Measurements from ENCODE around the gene FAN1.

The FAN1 gene

DNA sequence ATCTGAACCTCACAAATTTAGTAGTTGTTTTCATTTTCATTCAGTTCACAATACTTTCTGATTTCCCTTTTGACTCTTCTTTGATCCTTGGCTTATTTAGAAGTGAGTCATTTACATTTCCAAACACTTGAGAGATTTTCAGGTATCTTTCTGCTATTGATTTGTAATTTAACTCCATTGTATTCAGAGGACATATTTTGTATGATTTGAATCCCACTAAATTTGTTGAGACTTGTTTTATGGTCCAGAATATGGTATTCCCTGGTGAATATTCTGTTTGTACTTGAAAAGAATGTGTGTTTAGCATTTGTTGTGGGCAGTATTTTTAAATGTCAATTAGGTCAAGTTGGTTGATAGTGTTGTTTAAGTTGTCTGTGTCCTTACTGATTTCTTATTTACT lies 29.6 kb downstream of the FAN1 start:
- no peak for TF ChIP-seq CTCF (conservative IDR thresholded peaks at IDR 0.05; ENCODE audit: low read depth, low read length)
- H3K4me3 ChIP-seq (ENCODE audit: low read length) = no peak overlapping the region
- DNase-seq (ENCODE audit: low read depth) = no peak

DNA sequence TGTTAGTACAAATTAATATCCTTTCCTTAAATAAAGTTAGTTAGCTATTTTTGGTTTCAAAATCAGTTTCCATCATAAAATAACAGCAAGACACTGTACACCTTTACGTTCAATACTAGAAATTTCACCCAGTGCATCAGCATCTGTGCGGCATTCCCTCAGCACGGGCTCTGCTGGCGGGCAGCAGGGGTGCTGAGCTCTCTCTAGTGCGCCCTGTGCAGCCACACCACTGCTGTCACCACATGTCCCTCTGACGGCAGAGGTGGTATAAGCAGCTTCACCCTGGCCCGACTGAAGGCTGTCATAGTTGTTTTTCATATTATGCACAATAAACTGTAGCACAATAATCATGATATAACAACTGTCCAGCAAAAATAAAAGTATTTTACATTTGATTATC lies 35.4 kb downstream of the FAN1 start:
- TF ChIP-seq CTCF (conservative IDR thresholded peaks at IDR 0.05; ENCODE audit: low read depth, low read length) = no peak
- H3K4me3 ChIP-seq (ENCODE audit: low read length) = no peak overlapping the region
- DNase-seq (ENCODE audit: low read depth) = no peak

DNA sequence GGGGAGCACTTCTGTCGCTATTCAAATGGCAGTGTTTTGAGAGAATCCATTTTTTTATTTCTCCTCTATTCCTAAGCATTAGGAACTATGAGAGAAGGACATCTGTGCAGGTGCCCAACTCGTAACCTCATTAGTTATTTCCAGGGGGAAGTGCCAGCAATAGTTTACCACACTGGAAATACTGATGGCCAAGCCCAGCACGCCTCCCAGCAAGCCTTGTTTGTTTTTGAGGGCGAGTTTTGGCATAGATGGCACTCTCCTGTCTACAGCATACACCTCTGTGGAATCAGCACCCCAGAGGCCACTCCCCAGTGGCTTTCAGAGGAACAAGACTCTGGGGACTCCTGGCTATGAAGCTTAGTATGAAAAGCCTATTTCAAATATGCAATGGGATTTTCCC lies 36.6 kb downstream of the FAN1 start:
- TF ChIP-seq CTCF (conservative IDR thresholded peaks at IDR 0.05; ENCODE audit: low read depth, low read length) = no peak
- no peak overlapping the region for H3K4me3 ChIP-seq (ENCODE audit: low read length)
- no peak for DNase-seq (ENCODE audit: low read depth)

DNA sequence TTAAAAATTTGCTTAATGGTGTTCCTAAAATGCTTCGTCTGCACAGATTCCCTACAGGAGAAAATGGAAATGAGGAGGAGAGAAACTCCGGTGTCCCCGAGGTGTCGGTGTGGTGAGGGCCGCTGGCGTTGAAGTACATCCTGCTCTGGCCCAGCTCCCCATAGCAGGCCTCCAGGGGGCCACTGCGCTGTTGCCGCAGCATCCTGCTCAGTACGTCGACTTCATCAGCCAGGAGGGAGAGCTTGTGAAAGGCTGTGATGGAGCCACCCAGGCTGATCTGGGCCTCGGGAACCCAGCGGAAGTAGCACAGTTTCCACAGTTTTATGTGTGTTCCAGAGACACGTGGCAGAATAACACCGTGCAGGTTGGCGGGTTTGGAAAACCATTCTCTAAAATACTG lies 37.8 kb downstream of the FAN1 start:
- no peak for DNase-seq (ENCODE audit: low read depth)
- no peak for TF ChIP-seq CTCF (conservative IDR thresholded peaks at IDR 0.05; ENCODE audit: low read depth, low read length)
- no peak overlapping the region for H3K4me3 ChIP-seq (ENCODE audit: low read length)

DNA sequence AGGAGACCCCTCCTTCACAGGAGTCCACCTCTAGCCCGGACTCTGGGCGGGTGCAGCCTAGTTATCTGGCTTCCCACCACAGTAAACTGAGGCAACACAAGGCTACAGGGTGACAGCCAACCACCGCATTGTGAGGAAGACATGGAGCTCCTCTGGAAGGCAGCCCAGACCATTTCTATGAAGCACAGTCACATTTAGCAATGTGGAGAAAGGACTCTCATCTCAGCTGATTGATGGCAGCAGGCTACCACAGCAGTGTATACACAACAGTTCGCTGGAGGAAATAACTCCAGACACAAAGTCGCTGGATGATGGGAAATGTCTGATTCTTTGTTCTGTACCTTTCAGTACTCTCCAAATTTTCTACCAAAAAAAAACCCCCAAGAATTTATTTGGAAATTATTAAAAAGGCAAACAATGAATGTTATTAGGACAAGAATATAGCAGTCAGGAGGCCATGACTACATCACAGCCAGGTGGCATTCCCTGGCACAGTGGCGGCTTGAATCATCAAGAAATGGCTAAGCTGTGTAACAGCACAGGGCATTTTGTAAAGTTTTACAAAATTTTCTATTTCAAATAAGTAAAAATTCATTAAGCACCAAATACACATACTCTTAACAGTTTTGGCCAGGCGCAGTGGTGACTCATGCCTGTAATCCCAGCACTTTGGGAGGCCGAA lies 40.1 kb downstream of the FAN1 start:
- H3K4me3 ChIP-seq (ENCODE audit: low read length) = no peak overlapping the region
- TF ChIP-seq CTCF (conservative IDR thresholded peaks at IDR 0.05; ENCODE audit: low read depth, low read length) = no peak
- no peak for DNase-seq (ENCODE audit: low read depth)

- TF ChIP-seq CTCF (conservative IDR thresholded peaks at IDR 0.05; ENCODE audit: low read depth, low read length) = no peak
- no peak for DNase-seq (ENCODE audit: low read depth)
Measured at GRCh38 chr15:30953183-30953582, 49.5 kb downstream of the FAN1 start.

DNA sequence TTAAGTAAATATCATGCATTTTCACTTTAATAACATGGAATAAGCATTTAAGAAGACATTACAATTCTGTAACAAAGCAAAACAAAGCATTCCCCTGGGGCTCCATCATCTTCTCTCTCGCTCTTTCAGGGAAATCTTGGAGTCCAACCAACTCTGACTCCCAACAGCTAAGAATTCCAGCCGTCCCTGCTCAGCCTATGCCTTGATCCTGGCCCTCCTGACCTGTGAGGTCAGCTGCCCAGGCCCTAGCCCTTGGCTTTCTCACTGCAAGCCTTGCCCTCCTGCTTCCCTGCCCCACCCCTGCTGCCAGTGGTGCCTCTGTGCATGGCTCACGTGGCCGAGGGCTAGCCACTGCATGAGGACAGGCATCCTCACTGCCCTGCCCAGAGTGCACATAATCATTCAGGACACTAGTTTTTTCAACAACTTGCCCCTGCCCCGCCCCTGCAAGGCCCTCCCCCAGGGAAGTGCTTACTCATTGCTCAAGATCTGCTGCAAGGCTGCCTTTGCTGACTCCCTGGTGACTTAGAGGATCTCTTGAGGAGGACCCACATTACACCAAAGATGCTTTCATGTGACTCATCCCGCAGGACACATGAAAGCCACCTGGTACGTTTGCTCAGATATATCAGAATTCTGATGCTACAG lies 50.1 kb downstream of the FAN1 start:
- no peak for TF ChIP-seq CTCF (conservative IDR thresholded peaks at IDR 0.05; ENCODE audit: low read depth, low read length)
- H3K4me3 ChIP-seq (ENCODE audit: low read length) = no peak overlapping the region
- DNase-seq (ENCODE audit: low read depth) = no peak

More at GRCh38 chr15:30953183-30953582, 49.5 kb downstream of the FAN1 start:
- H3K4me3 ChIP-seq (ENCODE audit: low read length) = no peak overlapping the region
